H1 (cell line): ENCODE results near the gene MEIS2. TPM values are rescaled to one million over a fixed set of nuclear protein-coding genes. Genes with fewer than 3 reads are reported as not detected.

ENCODE experiments used
- CHD7 ChIP-seq: fragments of 300-600 bp; sonication (generic); IDR thresholded peaks from 2 replicates; pipeline ENCODE4 v1.7.1; 2012; ENCODE audit warnings: low read length, moderate library complexity, mild to moderate bottlenecking, inconsistent platforms; ENCODE audit not compliant: insufficient replicate concordance
- TBP ChIP-seq: IDR thresholded peaks from 2 replicates; pipeline ENCODE4 v1.6.1; 2011; ENCODE audit warnings: low read depth, low read length, improper control_type of control experiment
- polyA plus RNA-seq, 7 experiments: library from polyadenylated mRNA; depleted of rRNA in 3 of 7; stranded (reverse) in 5 of 7; unstranded in 2 of 7; fragments of >200 nt in 5 of 7; fragments of 200-250 nt in 2 of 7; gene quantifications; 1 replicate in 5 of 7; 2 replicates in 1 of 7; 4 replicates in 1 of 7; pipeline versions ENCODE4 v1.2.1 to v1.2.3, GENCODE V29; 2011 to 2013; ENCODE audit warnings: missing spikeins in 2 of 7, mixed read lengths in 2 of 7
- total RNA-seq: library from RNA; stranded (reverse); fragmentation: NEBNext Ultra II Directional; extraction: Animal tissue kit (Norgen Biotek cat#: 25700); gene quantifications from 2 replicates; pipeline ENCODE4 v1.2.1, GENCODE V29; 2021

Gene MEIS2
- total and polyA plus RNA-seq, 2 of the 8 experiments (the other 6 are each of a cell fraction or from before 2014, with no cell fraction given) = 0.22 to 1.2 TPM

- TF ChIP-seq TBP = no peak
- TF ChIP-seq CHD7 = no peak
Observed at GRCh38 chr15:36866896-36867295, 233.5 kb downstream of the MEIS2 start (continued).
